Right lobe of liver (tissue), 4 donors: ENCODE data around the gene PARVG.

Source experiments
- POLR2A ChIP-seq: fragments of 450-650 bp; IDR thresholded peaks from one replicate; pipeline ENCODE4 v1.6.1; 2017; ENCODE audit warnings: antibody characterized with exemption, mild to moderate bottlenecking
- TF ChIP-seq, protein P1 (sequence below), 4 donors: fragments of 200-600 bp in 3 of 4; fragments of 450-650 bp in 1 of 4; IDR thresholded peaks; one replicate each; pipeline versions ENCODE4 v1.5.1 to v1.8.0; 2016 to 2022; ENCODE audit warnings: antibody characterized with exemption in 4 of 4, mild to moderate bottlenecking in 2 of 4
- donor health status: DM: no; HTN: no; CAD: no.
- donor health status: DM: no; HTN: no; CAD: no.
- donor health status: DM: no; HTN: yes; CAD: no.

DNA sequence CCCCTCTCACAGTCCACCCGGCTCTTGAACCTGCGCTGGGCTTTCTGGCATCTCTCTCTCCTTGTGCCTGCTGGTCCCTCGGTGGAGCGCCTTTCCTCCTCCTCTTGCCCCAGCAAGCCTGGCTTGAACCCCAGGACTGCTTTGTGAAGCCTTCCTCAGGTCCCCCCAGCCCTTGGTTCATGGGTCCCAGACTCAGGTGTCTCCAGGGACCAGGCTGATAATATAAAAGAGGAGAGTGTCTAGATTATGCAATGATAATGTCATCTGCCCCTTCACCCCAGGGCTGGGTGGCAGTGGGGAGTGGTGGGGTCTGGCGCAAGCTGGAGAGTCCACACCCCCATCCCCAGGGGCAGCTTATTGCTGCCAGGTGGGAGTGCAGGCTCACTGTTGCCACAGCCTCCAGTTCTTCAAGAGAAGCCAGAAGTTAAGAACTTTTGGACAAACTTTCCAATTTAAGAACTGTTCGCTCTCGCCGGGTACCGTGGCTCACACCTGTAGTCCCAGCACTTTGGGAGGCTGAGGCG, 36.6 kb upstream of the PARVG start:
- TF ChIP-seq, protein P1, sequence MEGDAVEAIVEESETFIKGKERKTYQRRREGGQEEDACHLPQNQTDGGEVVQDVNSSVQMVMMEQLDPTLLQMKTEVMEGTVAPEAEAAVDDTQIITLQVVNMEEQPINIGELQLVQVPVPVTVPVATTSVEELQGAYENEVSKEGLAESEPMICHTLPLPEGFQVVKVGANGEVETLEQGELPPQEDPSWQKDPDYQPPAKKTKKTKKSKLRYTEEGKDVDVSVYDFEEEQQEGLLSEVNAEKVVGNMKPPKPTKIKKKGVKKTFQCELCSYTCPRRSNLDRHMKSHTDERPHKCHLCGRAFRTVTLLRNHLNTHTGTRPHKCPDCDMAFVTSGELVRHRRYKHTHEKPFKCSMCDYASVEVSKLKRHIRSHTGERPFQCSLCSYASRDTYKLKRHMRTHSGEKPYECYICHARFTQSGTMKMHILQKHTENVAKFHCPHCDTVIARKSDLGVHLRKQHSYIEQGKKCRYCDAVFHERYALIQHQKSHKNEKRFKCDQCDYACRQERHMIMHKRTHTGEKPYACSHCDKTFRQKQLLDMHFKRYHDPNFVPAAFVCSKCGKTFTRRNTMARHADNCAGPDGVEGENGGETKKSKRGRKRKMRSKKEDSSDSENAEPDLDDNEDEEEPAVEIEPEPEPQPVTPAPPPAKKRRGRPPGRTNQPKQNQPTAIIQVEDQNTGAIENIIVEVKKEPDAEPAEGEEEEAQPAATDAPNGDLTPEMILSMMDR (IDR thresholded peaks at IDR 0.05): no peak
- no peak for TF ChIP-seq POLR2A
